ENCODE measurements around the gene PCAT6. TPM values are rescaled to one million over a fixed set of nuclear protein-coding genes. Genes with fewer than 3 reads are reported as not detected.
A peak's percentile ranks its signal among the peaks of the same experiment; 100 is the strongest.

The PCAT6 gene
- total RNA-seq, 4 donors from 2014 or later = 1.4 to 7.0 (median 3.7) TPM; not detected in 1

GRCh38 chr1:202802034-202802433, 8.7 kb upstream of the PCAT6 start:
- Histone ChIP-seq H3K27me3 (no peaks in the 10 kb centered on the region), H3K4me3 (no peak overlapping the region), H3K4me1 (peaks cover 31% of the 10 kb centered on the region), H3K27ac (no peak overlapping the region), H3K9me3 (no peaks in the 10 kb centered on the region), H3K36me3 (peaks cover 3% of the 10 kb centered on the region)
- DNase-seq (ENCODE audit: low spot score in 2 of 2) = no peak
- no peak for TF ChIP-seq POLR2AphosphoS5 (IDR thresholded peaks at IDR 0.05)
- no peak for TF ChIP-seq CTCF (IDR thresholded peaks at IDR 0.05)
- no peak for TF ChIP-seq POLR2A (IDR thresholded peaks at IDR 0.05)
- no peak for TF ChIP-seq EP300 (IDR thresholded peaks at IDR 0.05)
- 88% methylated on average over 2 of the region's 2 CpGs for WGBS

- Histone ChIP-seq H3K27ac (no peak overlapping the region), H3K9me3 (no peaks in the 10 kb centered on the region), H3K4me3 (no peak overlapping the region), H3K27me3 (no peaks in the 10 kb centered on the region), H3K4me1 (peaks cover 32% of the 10 kb centered on the region), H3K36me3 (peaks cover 3% of the 10 kb centered on the region)
- no peak for DNase-seq (ENCODE audit: low spot score in 2 of 2)
- TF ChIP-seq CTCF (IDR thresholded peaks at IDR 0.05) = no peak
- no peak for TF ChIP-seq EP300 (IDR thresholded peaks at IDR 0.05)
- no peak for TF ChIP-seq POLR2AphosphoS5 (IDR thresholded peaks at IDR 0.05)
- WGBS = 80% methylated on average over 15 of the region's 15 CpGs
Measured at GRCh38 chr1:202802998-202803932, 7.5 kb upstream of the PCAT6 start.

GRCh38 chr1:202804126-202804525, 6.6 kb upstream of the PCAT6 start:
- TF ChIP-seq CTCF (IDR thresholded peaks at IDR 0.05) (no peak), POLR2A (IDR thresholded peaks at IDR 0.05) (no peak), EP300 (IDR thresholded peaks at IDR 0.05) (no peak), POLR2AphosphoS5 (IDR thresholded peaks at IDR 0.05) (no peak)
- H3K27me3 ChIP-seq = no peaks in the 10 kb centered on the region
- no peak overlapping the region for H3K4me3 ChIP-seq
- peaks cover 36% of the 10 kb centered on the region for H3K4me1 ChIP-seq
- DNase-seq (ENCODE audit: low spot score in 2 of 2) = no peak
- WGBS = 69% methylated on average over 4 of the region's 4 CpGs
- no peak overlapping the region for H3K27ac ChIP-seq
- no peaks in the 10 kb centered on the region for H3K9me3 ChIP-seq
- no peaks in the 10 kb centered on the region for H3K36me3 ChIP-seq

GRCh38 chr1:202805886-202806844, 4.6 kb upstream of the PCAT6 start:
- no peaks in the 10 kb centered on the region for H3K9me3 ChIP-seq
- DNase-seq (ENCODE audit: low spot score in 2 of 2) = no peak
- WGBS = 15% methylated on average over 7 of the region's 7 CpGs

GRCh38 chr1:202806845-202807450, 3.8 kb upstream of the PCAT6 start:
- Histone ChIP-seq H3K27me3 (no peaks in the 10 kb centered on the region), H3K4me3 (peak overlapping the region; percentile 85), H3K9me3 (no peaks in the 10 kb centered on the region), H3K27ac (peak overlapping the region; percentile 91), H3K4me1 (peaks cover 47% of the 10 kb centered on the region), H3K36me3 (no peaks in the 10 kb centered on the region)
- WGBS = 2% methylated on average over 20 of the region's 51 CpGs
- TF ChIP-seq POLR2AphosphoS5 (IDR thresholded peaks at IDR 0.05) (no peak), POLR2A (IDR thresholded peaks at IDR 0.05) (no peak), EP300 (IDR thresholded peaks at IDR 0.05) (no peak), CTCF (IDR thresholded peaks at IDR 0.05) (no peak)
- no peak for DNase-seq (ENCODE audit: low spot score in 2 of 2)

More at GRCh38 chr1:202805886-202806844, 4.6 kb upstream of the PCAT6 start:
- Histone ChIP-seq H3K27ac (peak overlapping the region; percentile 91), H3K4me3 (peak overlapping the region; percentile 85), H3K36me3 (no peaks in the 10 kb centered on the region), H3K27me3 (no peaks in the 10 kb centered on the region), H3K4me1 (peaks cover 39% of the 10 kb centered on the region)
- no peak for TF ChIP-seq EP300 (IDR thresholded peaks at IDR 0.05)
- no peak for TF ChIP-seq POLR2AphosphoS5 (IDR thresholded peaks at IDR 0.05)

All from suprapubic skin (tissue), 4 donors.